Adrenal gland (tissue), 12 donors: ENCODE results near the gene DPEP3. TPM values are rescaled to one million over a fixed set of nuclear protein-coding genes. Genes with fewer than 3 reads are reported as not detected.

Source experiments
- DNase-seq, 7 donors: peaks; one replicate each; pipeline ENCODE4 v3.0.0-alpha.2; 2019 to 2020
- H3K27ac ChIP-seq, 5 donors: fragments of 200-600 bp; sonication (generic) in 4 of 5; 1 replicate in 3 of 5; 2 replicates in 2 of 5; pipeline versions ENCODE4 v1.5.1 to v1.8.0; 2016 to 2020; ENCODE audit warnings: mild to moderate bottlenecking in 1 of 5
- H3K27me3 ChIP-seq: fragments of 200-600 bp; 2 replicates; pipeline ENCODE4 v1.8.0; 2021
- H3K36me3 ChIP-seq, 2 donors: fragments of 200-600 bp; replicated peaks in 1 of 2; 1 replicate in 1 of 2; 2 replicates in 1 of 2; pipeline versions ENCODE4 v1.5.1 to v1.8.0; 2018 to 2022
- H3K4me1 ChIP-seq, 2 donors: fragments of 200-600 bp; replicated peaks in 1 of 2; 1 replicate in 1 of 2; 2 replicates in 1 of 2; pipeline versions ENCODE4 v1.5.1 to v1.8.0; 2018 to 2021
- H3K4me3 ChIP-seq, 4 donors: fragments of 200-600 bp; sonication (generic) in 3 of 4; one replicate each; pipeline ENCODE4 v1.5.1; 2016 to 2018
- H3K9me3 ChIP-seq, 3 donors: fragments of 200-600 bp; sonication (generic) in 1 of 3; replicated peaks in 1 of 3; 1 replicate in 2 of 3; 2 replicates in 1 of 3; pipeline versions ENCODE4 v1.5.1 to v1.8.0; 2016 to 2021
- POLR2A ChIP-seq, 2 donors: fragments of 450-650 bp; IDR thresholded peaks; one replicate each; pipeline ENCODE4 v1.6.1; 2017; ENCODE audit warnings: antibody characterized with exemption in 2 of 2, mild to moderate bottlenecking in 2 of 2, moderate library complexity in 1 of 2
- WGBS, 4 donors: extraction: QIAGEN DNeasy Blood & Tissue Kit in 2 of 4; methylation state at CpG; one replicate each; pipeline versions ENCODE4 v1.1.5 to v1.1.7; 2013 to 2017; 5-methylcytosine and 5-hydroxymethylcytosine counted together
- intact Hi-C, 2 donors: fragments of 100-400 bp; cut with DNase I; formaldehyde crosslinking; loops; one replicate each; pipeline versions ENCODE4 v1.14.1 to v1.15.0; 2022 to 2023
- polyA plus RNA-seq, 3 donors: library from polyadenylated mRNA; stranded (reverse); fragments of 200-250 nt in 2 of 3; fragments of 350-450 nt in 1 of 3; fragmentation: Illumina TruSeq in 1 of 3; extraction: RNeasy Lipid Tissue Mini Kit (QIAGEN cat#74804) in 1 of 3; gene quantifications; one replicate each; pipeline ENCODE4 v1.2.3, GENCODE V29; 2013 to 2014
- total RNA-seq, 9 donors: library from RNA; depleted of rRNA in 4 of 9; stranded (reverse); fragments of >200 nt in 4 of 9; fragments of 120-200 nt in 1 of 9; fragmentation: NEBNext Ultra II Directional in 1 of 9; extraction: Animal tissue kit (Norgen Biotek cat#: 25700) in 1 of 9; gene quantifications; one replicate each; pipeline versions ENCODE4 v1.1.0 to v1.2.4, GENCODE V29; 2013 to 2023
- TF ChIP-seq, protein P1 (sequence below), 6 experiments: fragments of 450-650 bp in 4 of 6; fragments of 200-600 bp in 2 of 6; sonication (generic) in 1 of 6; IDR thresholded peaks; 1 replicate in 5 of 6; 2 replicates in 1 of 6; pipeline versions ENCODE4 v1.5.1 to v1.8.0; 2016 to 2021; ENCODE audit warnings: antibody characterized with exemption in 6 of 6, mild to moderate bottlenecking in 2 of 6, moderate library complexity in 1 of 6
- donor health status: healthy with polysubstance abuse.
- donor health status: Bipolar disorder and iron deficiency.
- donor health status: DM: yes; HTN: yes; CAD: no.
- donor health status: DM: no; HTN: no; CAD: no.
- donor health status: DM: no; HTN: no; CAD: no.
- donor health status: DM: yes; HTN: yes; CAD: no.

DPEP3 gene
- total and polyA plus RNA-seq, 12 donors = 0.07 to 0.32 (median 0.11) TPM; not detected in 8

DNA sequence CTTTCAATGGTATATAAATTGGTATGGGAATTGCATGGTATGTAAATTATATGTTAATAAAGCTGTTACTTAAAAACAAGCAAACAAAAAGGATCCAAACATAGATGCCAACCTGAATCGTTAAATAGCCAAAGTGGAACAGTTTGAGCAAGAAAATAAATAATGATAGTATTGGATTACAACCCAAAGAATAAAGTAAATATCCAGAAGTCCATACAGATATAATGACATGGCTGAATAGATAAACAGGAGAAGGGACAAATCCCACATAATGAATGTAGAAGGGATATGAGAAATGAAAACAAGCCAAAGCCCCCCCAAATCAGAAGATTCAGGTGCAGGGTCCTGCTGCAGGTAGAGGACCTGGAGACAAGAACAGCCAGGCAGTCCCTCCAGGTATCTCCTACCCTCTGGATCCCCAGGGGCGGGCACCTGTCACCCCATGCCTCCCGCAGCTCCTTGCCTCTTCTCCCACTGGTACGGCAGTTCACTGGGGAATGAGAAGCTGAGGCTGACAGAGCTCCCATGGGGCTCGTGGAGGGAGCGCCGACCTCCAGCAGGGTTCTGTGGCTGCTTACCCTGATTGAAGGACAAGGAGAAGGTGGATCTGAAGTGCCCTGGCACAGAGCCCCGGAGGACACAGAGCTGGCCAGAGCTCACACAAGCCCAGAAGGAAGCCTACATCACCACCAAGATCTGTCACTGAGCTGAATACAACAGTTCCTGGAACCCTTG lies 26.5 kb downstream of the DPEP3 start:
- intact Hi-C loops = no loop called here
- WGBS, 4 donors = 75 to 81% (median 77%) methylated on average over 5 to 8 of the region's 8 CpGs
- H3K36me3 ChIP-seq = peaks cover 0 to 87% of the 10 kb centered on the region in 2 donors

DNA sequence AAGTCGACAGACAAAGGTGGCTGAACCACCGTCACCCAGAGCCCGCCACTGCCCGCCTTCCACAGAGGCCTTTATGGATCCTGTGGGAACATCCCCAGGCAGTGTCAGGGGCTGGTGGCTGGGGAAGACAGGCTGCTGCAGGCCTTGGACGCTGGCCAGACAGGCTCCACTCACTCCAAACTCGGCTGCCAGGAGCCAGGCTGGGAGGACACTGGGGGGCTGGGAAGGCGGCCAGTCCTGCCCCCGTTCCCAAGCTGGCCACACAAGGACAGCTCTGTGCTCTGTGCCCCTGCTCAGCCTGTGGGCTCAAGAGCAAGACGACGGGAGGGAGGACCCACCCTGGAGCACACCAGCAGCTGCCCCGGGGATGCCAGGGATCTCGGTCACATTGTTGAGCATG lies 28.8 kb downstream of the DPEP3 start:
- Histone ChIP-seq H3K27me3 (no peaks in the 10 kb centered on the region), H3K27ac (peak overlapping the region in 2 of 5 donors; percentile 12 to 26), H3K4me1 (peaks cover 8 to 11% of the 10 kb centered on the region in 2 donors), H3K9me3 (no peaks in the 10 kb centered on the region), H3K4me3 (no peak overlapping the region), H3K36me3 (peaks cover 0 to 96% of the 10 kb centered on the region in 2 donors)
- intact Hi-C loops = no loop called here
- DNase-seq = peak in 5 of 7 donors; percentile 49 to 74 (median 64)
- TF ChIP-seq POLR2A (IDR thresholded peaks at IDR 0.05) = no peak
- TF ChIP-seq, protein P1, sequence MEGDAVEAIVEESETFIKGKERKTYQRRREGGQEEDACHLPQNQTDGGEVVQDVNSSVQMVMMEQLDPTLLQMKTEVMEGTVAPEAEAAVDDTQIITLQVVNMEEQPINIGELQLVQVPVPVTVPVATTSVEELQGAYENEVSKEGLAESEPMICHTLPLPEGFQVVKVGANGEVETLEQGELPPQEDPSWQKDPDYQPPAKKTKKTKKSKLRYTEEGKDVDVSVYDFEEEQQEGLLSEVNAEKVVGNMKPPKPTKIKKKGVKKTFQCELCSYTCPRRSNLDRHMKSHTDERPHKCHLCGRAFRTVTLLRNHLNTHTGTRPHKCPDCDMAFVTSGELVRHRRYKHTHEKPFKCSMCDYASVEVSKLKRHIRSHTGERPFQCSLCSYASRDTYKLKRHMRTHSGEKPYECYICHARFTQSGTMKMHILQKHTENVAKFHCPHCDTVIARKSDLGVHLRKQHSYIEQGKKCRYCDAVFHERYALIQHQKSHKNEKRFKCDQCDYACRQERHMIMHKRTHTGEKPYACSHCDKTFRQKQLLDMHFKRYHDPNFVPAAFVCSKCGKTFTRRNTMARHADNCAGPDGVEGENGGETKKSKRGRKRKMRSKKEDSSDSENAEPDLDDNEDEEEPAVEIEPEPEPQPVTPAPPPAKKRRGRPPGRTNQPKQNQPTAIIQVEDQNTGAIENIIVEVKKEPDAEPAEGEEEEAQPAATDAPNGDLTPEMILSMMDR (IDR thresholded peaks at IDR 0.05) = no peak
- WGBS, 4 donors = 28 to 43% (median 41%) methylated on average over 4 to 12 of the region's 12 CpGs; no CpG with 5 or more reads in 1 of the 4 donors

More for the DNA sequence above, 26.5 kb downstream of the DPEP3 start:
- no peaks in the 10 kb centered on the region for H3K9me3 ChIP-seq
- TF ChIP-seq, protein P1 (IDR thresholded peaks at IDR 0.05) = no peak
- no peak for TF ChIP-seq POLR2A (IDR thresholded peaks at IDR 0.05)
- H3K27me3 ChIP-seq = no peaks in the 10 kb centered on the region
- peaks cover 8 to 11% of the 10 kb centered on the region in 2 donors for H3K4me1 ChIP-seq
- H3K4me3 ChIP-seq = no peak overlapping the region
- DNase-seq = no peak
- no peak overlapping the region for H3K27ac ChIP-seq

GRCh38 chr16:67950335-67950843 lies 29.9 kb downstream of the DPEP3 start:
- Histone ChIP-seq H3K9me3 (no peaks in the 10 kb centered on the region), H3K36me3 (peaks cover 0 to 96% of the 10 kb centered on the region in 2 donors), H3K27me3 (no peaks in the 10 kb centered on the region), H3K27ac (no peak overlapping the region), H3K4me1 (peaks cover 8 to 11% of the 10 kb centered on the region in 2 donors), H3K4me3 (no peak overlapping the region)
- no peak for TF ChIP-seq POLR2A (IDR thresholded peaks at IDR 0.05)
- 79 to 90% (median 83%) methylated on average over 2 to 16 of the region's 16 CpGs for WGBS, 4 donors
- intact Hi-C loops = no loop called here
- DNase-seq = peak in 1 of 7 donors; percentile 21

DNA sequence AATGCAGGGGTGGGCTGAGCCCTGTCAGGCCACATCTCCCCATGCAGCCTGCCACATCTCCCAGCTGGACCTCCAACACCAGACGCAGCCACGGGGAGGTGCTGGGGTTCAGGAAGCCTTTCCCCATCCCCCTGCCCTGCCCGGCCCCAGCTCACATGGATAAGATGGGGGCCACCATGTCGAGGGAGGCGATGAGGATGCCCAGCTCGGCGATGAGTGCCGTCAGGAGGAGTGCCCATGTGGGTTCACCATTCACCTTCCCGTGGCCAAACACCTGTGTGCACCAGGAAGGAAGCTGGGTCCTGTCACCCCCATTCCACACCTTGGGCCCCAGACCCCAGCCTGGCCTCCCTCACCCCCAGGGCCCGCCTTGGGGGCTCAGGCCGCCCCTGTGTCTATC lies 30.7 kb downstream of the DPEP3 start:
- no peak overlapping the region for H3K27ac ChIP-seq
- 86 to 93% (median 91%) methylated on average over 5 to 11 of the region's 11 CpGs for WGBS, 4 donors
- H3K9me3 ChIP-seq = no peaks in the 10 kb centered on the region
- no peak for TF ChIP-seq POLR2A (IDR thresholded peaks at IDR 0.05)
- TF ChIP-seq, protein P1 (IDR thresholded peaks at IDR 0.05) = no peak
- peaks cover 8 to 14% of the 10 kb centered on the region in 2 donors for H3K4me1 ChIP-seq
- H3K4me3 ChIP-seq = no peak overlapping the region
- peak in 2 of 7 donors; percentile 14 to 20 for DNase-seq
- peaks cover 0 to 96% of the 10 kb centered on the region in 2 donors for H3K36me3 ChIP-seq
- no peaks in the 10 kb centered on the region for H3K27me3 ChIP-seq
- intact Hi-C loops = no loop called here
